CD14-positive monocyte (primary cell): ENCODE data around the gene KAZN. TPM values are rescaled to one million over a fixed set of nuclear protein-coding genes. Genes with fewer than 3 reads are reported as not detected.

ENCODE experiments used
- DNase-seq, 3 donors: peaks; one replicate each; pipeline ENCODE4 v3.0.0-alpha.2; 2011 to 2022
- H2AFZ ChIP-seq: 2 replicates; pipeline ENCODE4 v1.6.0; 2012; ENCODE audit warnings: mild to moderate bottlenecking, low read depth, low read length, inconsistent platforms; ENCODE audit not compliant: insufficient read depth, poor library complexity, severe bottlenecking
- H3K27ac ChIP-seq, 2 donors: 1 replicate in 1 of 2; 2 replicates in 1 of 2; pipeline ENCODE4 v1.5.1; 2012 to 2013; ENCODE audit warnings: low read length in 2 of 2, control low read depth in 1 of 2, inconsistent platforms in 1 of 2, low read depth in 1 of 2, mild to moderate bottlenecking in 1 of 2
- H3K27me3 ChIP-seq, 2 donors: one replicate each; pipeline versions ENCODE4 v1.6.0 to v1.6.1; 2011 to 2013; ENCODE audit warnings: low read length in 2 of 2; ENCODE audit not compliant: control insufficient read depth in 2 of 2, insufficient read depth in 2 of 2
- H3K36me3 ChIP-seq, 2 donors: replicated peaks in 1 of 2; 1 replicate in 1 of 2; 2 replicates in 1 of 2; pipeline versions ENCODE4 v1.5.1 to v1.6.1; 2012 to 2013; ENCODE audit warnings: low read length in 2 of 2, control low read depth in 1 of 2, inconsistent platforms in 1 of 2, mild to moderate bottlenecking in 1 of 2; ENCODE audit not compliant: insufficient read depth in 2 of 2, control insufficient read depth in 1 of 2
- H3K4me1 ChIP-seq, 2 donors: 1 replicate in 1 of 2; 2 replicates in 1 of 2; pipeline versions ENCODE4 v1.5.1 to v1.6.1; 2012 to 2013; ENCODE audit warnings: low read length in 2 of 2, control low read depth in 1 of 2, inconsistent platforms in 1 of 2, mild to moderate bottlenecking in 1 of 2, moderate library complexity in 1 of 2; ENCODE audit not compliant: insufficient read depth in 2 of 2, control insufficient read depth in 1 of 2
- H3K4me2 ChIP-seq: replicated peaks from 2 replicates; pipeline ENCODE3; 2012; ENCODE audit warnings: low read length, moderate library complexity, mild to moderate bottlenecking; ENCODE audit not compliant: poor library complexity, severe bottlenecking; ENCODE audit errors: extremely low read depth
- H3K4me3 ChIP-seq, 3 experiments: fragments of 200-600 bp in 1 of 3; sonication (generic) in 1 of 3; replicated peaks in 1 of 3; 1 replicate in 2 of 3; 2 replicates in 1 of 3; pipeline ENCODE4 v1.5.1; 2011 to 2013; ENCODE audit warnings: low read length in 3 of 3, mild to moderate bottlenecking in 3 of 3, control low read depth in 2 of 3, low read depth in 2 of 3, inconsistent platforms in 1 of 3, moderate library complexity in 1 of 3
- H3K79me2 ChIP-seq: 2 replicates; pipeline ENCODE4 v1.6.0; 2012; ENCODE audit warnings: mild to moderate bottlenecking, control low read depth, inconsistent platforms, low read length, moderate library complexity; ENCODE audit not compliant: insufficient read depth
- H3K9ac ChIP-seq: 2 replicates; pipeline ENCODE4 v1.6.0; 2017; ENCODE audit warnings: low read length, mild to moderate bottlenecking; ENCODE audit not compliant: insufficient read depth, poor library complexity, severe bottlenecking
- H3K9me3 ChIP-seq, 2 donors: replicated peaks in 1 of 2; 1 replicate in 1 of 2; 2 replicates in 1 of 2; pipeline versions ENCODE4 v1.5.1 to v1.6.1; 2012 to 2013; ENCODE audit warnings: low read length in 2 of 2, control low read depth in 1 of 2; ENCODE audit not compliant: control insufficient read depth in 1 of 2, insufficient read depth in 1 of 2
- H4K20me1 ChIP-seq: 2 replicates; pipeline ENCODE4 v1.6.0; 2012; ENCODE audit warnings: mild to moderate bottlenecking, low read length, control low read depth, moderate library complexity; ENCODE audit not compliant: insufficient read depth
- H3K27ac Mint-ChIP-seq, 7 donors: one replicate each; pipeline ENCODE4 v1.8.0; 2020; ENCODE audit warnings: mild to moderate bottlenecking in 7 of 7, mixed read lengths in 7 of 7, moderate library complexity in 6 of 7, inconsistent platforms in 2 of 7
- H3K27me3 Mint-ChIP-seq, 3 donors: one replicate each; pipeline ENCODE4 v1.8.0; 2021 to 2022; ENCODE audit warnings: low read depth in 3 of 3, mild to moderate bottlenecking in 3 of 3, mixed read lengths in 3 of 3, moderate library complexity in 3 of 3, inconsistent platforms in 1 of 3
- H3K36me3 Mint-ChIP-seq, 2 donors: one replicate each; pipeline ENCODE4 v1.8.0; 2020; ENCODE audit warnings: mixed read lengths in 2 of 2, inconsistent platforms in 1 of 2, mild to moderate bottlenecking in 1 of 2
- H3K4me1 Mint-ChIP-seq: one replicate; pipeline ENCODE4 v1.8.0; 2020; ENCODE audit warnings: mild to moderate bottlenecking, mixed read lengths
- H3K4me3 Mint-ChIP-seq, 2 donors: one replicate each; pipeline ENCODE4 v1.8.0; 2020; ENCODE audit warnings: mild to moderate bottlenecking in 2 of 2, mixed read lengths in 2 of 2, moderate library complexity in 1 of 2
- H3K9me3 Mint-ChIP-seq, 7 donors: one replicate each; pipeline ENCODE4 v1.8.0; 2020 to 2022; ENCODE audit warnings: mixed read lengths in 7 of 7, mild to moderate bottlenecking in 6 of 7, moderate library complexity in 6 of 7, inconsistent platforms in 2 of 7
- WGBS: methylation state at CpG from one replicate; pipeline ENCODE4 v1.1.5; 2013; ENCODE audit warnings: missing lambda C conversion rate; ENCODE audit not compliant: insufficient coverage; 5-methylcytosine and 5-hydroxymethylcytosine counted together
- intact Hi-C, 2 donors: fragments of 100-400 bp; cut with micrococcal nuclease; formaldehyde crosslinking; loops; one replicate each; pipeline versions ENCODE4 v1.15.0 to v1.15.1; 2023
- polyA plus RNA-seq, 3 donors: library from polyadenylated mRNA; depleted of rRNA in 1 of 3; unstranded in 2 of 3; stranded (reverse) in 1 of 3; fragments of 300-500 nt in 2 of 3; fragments of >200 nt in 1 of 3; fragmentation: Illumina TruSeq in 2 of 3; gene quantifications; 1 replicate in 2 of 3; 2 replicates in 1 of 3; pipeline ENCODE4 v1.2.3, GENCODE V29; 2012 to 2021
- TF ChIP-seq, protein P1 (sequence below): fragments of 200-600 bp; IDR thresholded peaks from one replicate; pipeline ENCODE4 v1.8.0; 2022; ENCODE audit warnings: antibody characterized with exemption, mild to moderate bottlenecking

Gene KAZN
- polyA plus RNA-seq, 3 donors: not detected

DNA sequence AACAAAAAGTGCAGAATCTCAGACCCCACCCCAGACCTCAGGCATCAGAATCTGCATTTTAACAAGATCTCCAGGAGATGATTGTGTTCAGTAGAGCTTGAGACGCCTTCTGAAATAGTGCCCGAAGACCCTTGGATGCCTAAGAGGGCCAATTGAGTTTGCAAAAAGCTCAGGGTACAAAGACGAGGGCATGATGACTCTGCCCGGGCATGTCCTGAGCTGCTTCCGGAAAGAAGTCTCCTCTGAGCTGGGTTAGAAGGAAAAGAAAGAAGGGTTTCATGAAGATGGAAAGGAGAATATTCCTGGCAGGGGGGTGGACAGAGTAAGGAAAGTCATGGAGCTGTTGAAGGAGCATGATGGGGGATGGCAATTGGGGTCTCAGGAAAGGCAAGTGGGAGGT is 308.9 kb downstream of the KAZN start:
- intact Hi-C loops: no loop called here

DNA sequence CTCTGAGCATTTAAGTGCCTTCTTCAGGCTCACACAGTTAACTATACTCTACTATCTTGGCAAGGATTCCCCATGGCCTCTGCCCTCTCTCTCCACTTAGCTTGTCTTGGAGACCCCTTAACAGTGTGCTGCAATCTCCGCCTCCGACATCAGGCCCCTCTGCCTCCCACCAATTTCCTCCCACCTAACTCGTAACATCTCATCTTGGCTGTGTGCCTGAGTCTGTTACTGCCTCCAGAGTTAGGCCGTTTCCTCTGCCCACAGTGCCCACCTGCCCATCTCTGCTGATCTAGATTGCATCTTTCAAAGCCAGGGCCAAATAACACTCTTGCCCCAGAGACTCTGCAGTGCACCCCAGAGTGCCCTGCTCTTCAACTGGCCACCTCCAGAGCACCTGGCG is 310.8 kb downstream of the KAZN start:
- H3K9me3 ChIP-seq: no peaks in the 10 kb centered on the region
- H3K36me3 ChIP-seq: no peaks in the 10 kb centered on the region
- H3K36me3 Mint-ChIP-seq: no peaks in the 10 kb centered on the region
- TF ChIP-seq, protein P1, sequence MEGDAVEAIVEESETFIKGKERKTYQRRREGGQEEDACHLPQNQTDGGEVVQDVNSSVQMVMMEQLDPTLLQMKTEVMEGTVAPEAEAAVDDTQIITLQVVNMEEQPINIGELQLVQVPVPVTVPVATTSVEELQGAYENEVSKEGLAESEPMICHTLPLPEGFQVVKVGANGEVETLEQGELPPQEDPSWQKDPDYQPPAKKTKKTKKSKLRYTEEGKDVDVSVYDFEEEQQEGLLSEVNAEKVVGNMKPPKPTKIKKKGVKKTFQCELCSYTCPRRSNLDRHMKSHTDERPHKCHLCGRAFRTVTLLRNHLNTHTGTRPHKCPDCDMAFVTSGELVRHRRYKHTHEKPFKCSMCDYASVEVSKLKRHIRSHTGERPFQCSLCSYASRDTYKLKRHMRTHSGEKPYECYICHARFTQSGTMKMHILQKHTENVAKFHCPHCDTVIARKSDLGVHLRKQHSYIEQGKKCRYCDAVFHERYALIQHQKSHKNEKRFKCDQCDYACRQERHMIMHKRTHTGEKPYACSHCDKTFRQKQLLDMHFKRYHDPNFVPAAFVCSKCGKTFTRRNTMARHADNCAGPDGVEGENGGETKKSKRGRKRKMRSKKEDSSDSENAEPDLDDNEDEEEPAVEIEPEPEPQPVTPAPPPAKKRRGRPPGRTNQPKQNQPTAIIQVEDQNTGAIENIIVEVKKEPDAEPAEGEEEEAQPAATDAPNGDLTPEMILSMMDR: no peak
- H3K4me1 Mint-ChIP-seq: no peaks in the 10 kb centered on the region
- H3K79me2 ChIP-seq: no peaks in the 10 kb centered on the region
- H3K4me1 ChIP-seq: no peaks in the 10 kb centered on the region
- H3K9ac ChIP-seq: no peak overlapping the region
- peaks cover 0 to 2% (median 0%) of the 10 kb centered on the region in 7 donors for H3K9me3 Mint-ChIP-seq
- H3K27me3 ChIP-seq: no peaks in the 10 kb centered on the region
- H3K27ac ChIP-seq: no peak overlapping the region
- WGBS: 85% methylated on average over 4 of the region's 5 CpGs
- H3K27me3 Mint-ChIP-seq: peaks cover 3 to 6% (median 5%) of the 10 kb centered on the region in 3 donors
- no peaks in the 10 kb centered on the region for H4K20me1 ChIP-seq
- H3K4me3 ChIP-seq: no peak overlapping the region
- no peak overlapping the region for H3K4me3 Mint-ChIP-seq
- H3K4me2 ChIP-seq: no peak overlapping the region
- peak overlapping the region in 1 of 7 donors; percentile 29 for H3K27ac Mint-ChIP-seq
- intact Hi-C loops: no loop called here
- H2AFZ ChIP-seq: no peak overlapping the region
- DNase-seq: no peak

More for the DNA sequence above, 308.9 kb downstream of the KAZN start:
- Mint-ChIP-seq H3K36me3 (no peaks in the 10 kb centered on the region), H3K27ac (no peak overlapping the region), H3K4me3 (no peak overlapping the region), H3K4me1 (no peaks in the 10 kb centered on the region), H3K9me3 (peaks cover 0 to 2% (median 0%) of the 10 kb centered on the region in 7 donors), H3K27me3 (peaks cover 3 to 6% (median 5%) of the 10 kb centered on the region in 3 donors)
- H3K79me2 ChIP-seq: no peaks in the 10 kb centered on the region
- H3K4me3 ChIP-seq: no peak overlapping the region
- no peaks in the 10 kb centered on the region for H3K27me3 ChIP-seq
- no peaks in the 10 kb centered on the region for H3K36me3 ChIP-seq
- no peaks in the 10 kb centered on the region for H4K20me1 ChIP-seq
- H3K4me2 ChIP-seq: no peak overlapping the region
- H3K9me3 ChIP-seq: no peaks in the 10 kb centered on the region
- TF ChIP-seq, protein P1: no peak
- no peak overlapping the region for H3K27ac ChIP-seq
- H3K9ac ChIP-seq: no peak overlapping the region
- no peaks in the 10 kb centered on the region for H3K4me1 ChIP-seq
- WGBS: 97% methylated on average over 5 of the region's 5 CpGs
- H2AFZ ChIP-seq: no peak overlapping the region
- no peak for DNase-seq
